ENCODE data around the gene ZNF302.

ZNF302 gene

GRCh38 chr19:34686455-34686854 lies 9.0 kb downstream of the ZNF302 start:
- no peaks in the 10 kb centered on the region for H3K4me1 ChIP-seq (ENCODE audit: low read length)
- H3K79me2 ChIP-seq (ENCODE audit: low read length) = no peaks in the 10 kb centered on the region
- H4K20me1 ChIP-seq (ENCODE audit: insufficient read depth, low read length) = no peaks in the 10 kb centered on the region
- peaks cover 9% of the 10 kb centered on the region; the same call in 1 of the 2 replicates for H3K9me3 ChIP-seq (ENCODE audit: insufficient read depth, low read length)
- H3K4me2 ChIP-seq (ENCODE audit: low read length) = no peak overlapping the region
- no peak for TF ChIP-seq CTCF (IDR thresholded peaks at IDR 0.05; ENCODE audit: low read depth, low read length)
- no peak for TF ChIP-seq EZH2phosphoT487 (IDR thresholded peaks at IDR 0.05; ENCODE audit: low read depth)
- H3K9ac ChIP-seq (ENCODE audit: low read length) = no peak overlapping the region
- H3K36me3 ChIP-seq (replicated peaks; ENCODE audit: low read depth, low read length) = peaks cover 5% of the 10 kb centered on the region
- H3K27ac ChIP-seq (ENCODE audit: low read length) = no peak overlapping the region
- 0 out of 2 replicates have a peak, but pooled peaks cover 4% of the 10 kb centered on the region for H3K27me3 ChIP-seq (ENCODE audit: low read depth, low read length)
- no peak overlapping the region for H2AFZ ChIP-seq (ENCODE audit: low read depth, low read length)
- no peak overlapping the region for H3K4me3 ChIP-seq (ENCODE audit: low read length)

- Histone ChIP-seq H3K4me2 (ENCODE audit: low read length) (no peak overlapping the region), H2AFZ (ENCODE audit: low read depth, low read length) (no peak overlapping the region), H3K9me3 (ENCODE audit: insufficient read depth, low read length) (peaks cover 9% of the 10 kb centered on the region; the same call in 1 of the 2 replicates), H3K9ac (ENCODE audit: low read length) (no peak overlapping the region), H3K4me1 (ENCODE audit: low read length) (no peaks in the 10 kb centered on the region), H4K20me1 (ENCODE audit: insufficient read depth, low read length) (no peaks in the 10 kb centered on the region), H3K79me2 (ENCODE audit: low read length) (no peaks in the 10 kb centered on the region), H3K4me3 (ENCODE audit: low read length) (no peak overlapping the region), H3K36me3 (replicated peaks; ENCODE audit: low read depth, low read length) (peaks cover 5% of the 10 kb centered on the region), H3K27me3 (ENCODE audit: low read depth, low read length) (0 out of 2 replicates have a peak, but pooled peaks cover 4% of the 10 kb centered on the region), H3K27ac (ENCODE audit: low read length) (no peak overlapping the region)
- no peak for TF ChIP-seq EZH2phosphoT487 (IDR thresholded peaks at IDR 0.05; ENCODE audit: low read depth)
Measured at GRCh38 chr19:34687348-34687747, 9.9 kb downstream of the ZNF302 start.

- Histone ChIP-seq H3K27me3 (ENCODE audit: low read depth, low read length) (0 out of 2 replicates have a peak, but pooled peaks cover 4% of the 10 kb centered on the region), H3K4me2 (ENCODE audit: low read length) (no peak overlapping the region), H3K36me3 (replicated peaks; ENCODE audit: low read depth, low read length) (peaks cover 3% of the 10 kb centered on the region), H3K9ac (ENCODE audit: low read length) (no peak overlapping the region), H3K4me3 (ENCODE audit: low read length) (no peak overlapping the region), H3K27ac (ENCODE audit: low read length) (no peak overlapping the region), H3K4me1 (ENCODE audit: low read length) (no peaks in the 10 kb centered on the region), H3K79me2 (ENCODE audit: low read length) (no peaks in the 10 kb centered on the region), H3K9me3 (ENCODE audit: insufficient read depth, low read length) (peaks cover 7% of the 10 kb centered on the region; the same call in 1 of the 2 replicates), H4K20me1 (ENCODE audit: insufficient read depth, low read length) (no peaks in the 10 kb centered on the region), H2AFZ (ENCODE audit: low read depth, low read length) (no peak overlapping the region)
- no peak for TF ChIP-seq CTCF (IDR thresholded peaks at IDR 0.05; ENCODE audit: low read depth, low read length)
- TF ChIP-seq EZH2phosphoT487 (IDR thresholded peaks at IDR 0.05; ENCODE audit: low read depth) = no peak
Measured at GRCh38 chr19:34688592-34688991, 11.1 kb downstream of the ZNF302 start.

- H3K9ac ChIP-seq (ENCODE audit: low read length) = no peak overlapping the region
- H3K9me3 ChIP-seq (ENCODE audit: insufficient read depth, low read length) = no peaks in the 10 kb centered on the region
- no peak overlapping the region for H3K4me3 ChIP-seq (ENCODE audit: low read length)
- H4K20me1 ChIP-seq (ENCODE audit: insufficient read depth, low read length) = no peaks in the 10 kb centered on the region
- TF ChIP-seq CTCF (IDR thresholded peaks at IDR 0.05; ENCODE audit: low read depth, low read length) (no peak), EZH2phosphoT487 (IDR thresholded peaks at IDR 0.05; ENCODE audit: low read depth) (no peak)
- H3K36me3 ChIP-seq (replicated peaks; ENCODE audit: low read depth, low read length) = no peaks in the 10 kb centered on the region
- H3K27me3 ChIP-seq (ENCODE audit: low read depth, low read length) = 0 out of 2 replicates have a peak, but pooled peaks cover 4% of the 10 kb centered on the region
- no peak overlapping the region for H3K27ac ChIP-seq (ENCODE audit: low read length)
- H3K4me2 ChIP-seq (ENCODE audit: low read length) = no peak overlapping the region
- H3K4me1 ChIP-seq (ENCODE audit: low read length) = no peaks in the 10 kb centered on the region
- no peak overlapping the region for H2AFZ ChIP-seq (ENCODE audit: low read depth, low read length)
- H3K79me2 ChIP-seq (ENCODE audit: low read length) = no peaks in the 10 kb centered on the region
Measured at GRCh38 chr19:34690372-34690771, 12.9 kb downstream of the ZNF302 start.

Data from OCI-LY3 (cell line).